GM18498 (cell line): Measurements from ENCODE around the gene TANGO2.

Experiments
- ATAC-seq: cut with Tn5 transposase; IDR thresholded peaks from one replicate; pipeline ENCODE4 v1.9.1; 2021; ENCODE audit warnings: mild to moderate bottlenecking, moderate library complexity; ENCODE audit not compliant: unreplicated experiment

Gene TANGO2

DNA sequence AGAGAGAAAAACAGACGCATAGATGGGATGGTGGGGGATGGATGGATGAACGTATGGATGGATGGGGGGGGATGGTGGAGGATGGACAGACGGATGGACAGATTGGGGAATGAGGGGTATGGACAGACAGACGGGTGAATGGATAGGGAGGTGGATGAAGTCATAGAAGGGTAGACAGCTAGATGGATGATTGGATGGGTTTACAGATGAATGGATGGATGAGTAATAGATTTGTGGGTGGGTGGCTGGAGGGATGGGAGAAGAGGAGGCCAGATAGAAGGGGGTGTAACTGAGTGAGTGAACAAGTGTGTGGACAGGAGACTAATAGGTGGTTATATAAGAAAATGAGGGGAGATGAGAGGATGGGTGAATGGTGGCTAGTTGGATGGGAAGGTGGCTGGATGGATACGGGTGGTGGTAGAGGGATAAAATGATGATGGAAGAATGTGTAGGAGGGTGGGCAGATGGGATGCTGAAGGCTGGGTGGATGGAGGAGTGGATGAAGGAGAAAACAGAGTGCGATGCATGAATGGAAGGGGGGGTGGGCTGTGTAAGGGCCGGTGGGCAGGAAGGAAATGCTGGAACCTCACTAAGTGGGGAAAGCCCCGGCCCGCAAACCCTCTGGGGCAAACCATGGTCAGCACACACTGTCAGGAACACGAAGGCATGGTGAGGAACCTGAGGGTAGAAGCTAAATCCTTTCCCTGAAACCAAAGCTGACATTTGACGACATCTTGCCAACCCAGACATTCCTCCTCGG, 25.9 kb upstream of the TANGO2 start:
- ATAC-seq: no peak

- ATAC-seq: no peak
Measured at GRCh38 chr22:19995611-19996339, 25.1 kb upstream of the TANGO2 start.

GRCh38 chr22:19996694-19997384, 24.1 kb upstream of the TANGO2 start:
- no peak for ATAC-seq

DNA sequence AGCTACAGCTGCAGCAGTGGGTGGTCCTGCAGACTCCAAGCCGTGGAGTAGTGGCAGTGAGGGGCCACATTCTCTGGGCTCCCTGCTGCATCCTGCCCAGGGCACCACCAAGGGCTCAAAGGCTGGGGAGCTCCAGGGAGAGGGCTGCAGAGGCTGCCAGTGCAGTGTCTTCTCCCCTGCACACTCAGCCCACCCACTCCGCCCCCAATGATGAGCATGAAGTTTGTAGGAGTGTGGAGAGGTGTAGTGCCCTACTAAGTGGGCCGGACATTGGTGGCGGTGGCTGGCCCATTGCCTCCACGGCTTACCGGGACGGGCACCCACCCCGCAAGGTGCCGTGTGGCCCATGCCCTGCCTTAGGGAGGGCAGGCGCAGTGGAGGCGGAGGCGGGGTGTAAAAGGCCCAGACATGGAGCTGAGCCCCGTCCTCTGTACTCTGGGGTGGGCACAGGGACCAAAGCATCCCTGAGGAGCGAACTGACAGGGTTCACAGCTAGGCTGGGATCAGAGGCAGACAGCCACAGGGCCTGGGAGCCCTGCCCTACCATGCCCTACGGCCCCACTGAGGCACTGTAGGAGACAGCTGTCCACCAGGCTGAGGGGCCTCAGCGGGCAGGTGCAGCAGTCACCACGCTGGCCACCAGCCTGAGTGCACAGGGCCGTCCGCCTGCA, 23.2 kb upstream of the TANGO2 start:
- ATAC-seq: no peak

DNA sequence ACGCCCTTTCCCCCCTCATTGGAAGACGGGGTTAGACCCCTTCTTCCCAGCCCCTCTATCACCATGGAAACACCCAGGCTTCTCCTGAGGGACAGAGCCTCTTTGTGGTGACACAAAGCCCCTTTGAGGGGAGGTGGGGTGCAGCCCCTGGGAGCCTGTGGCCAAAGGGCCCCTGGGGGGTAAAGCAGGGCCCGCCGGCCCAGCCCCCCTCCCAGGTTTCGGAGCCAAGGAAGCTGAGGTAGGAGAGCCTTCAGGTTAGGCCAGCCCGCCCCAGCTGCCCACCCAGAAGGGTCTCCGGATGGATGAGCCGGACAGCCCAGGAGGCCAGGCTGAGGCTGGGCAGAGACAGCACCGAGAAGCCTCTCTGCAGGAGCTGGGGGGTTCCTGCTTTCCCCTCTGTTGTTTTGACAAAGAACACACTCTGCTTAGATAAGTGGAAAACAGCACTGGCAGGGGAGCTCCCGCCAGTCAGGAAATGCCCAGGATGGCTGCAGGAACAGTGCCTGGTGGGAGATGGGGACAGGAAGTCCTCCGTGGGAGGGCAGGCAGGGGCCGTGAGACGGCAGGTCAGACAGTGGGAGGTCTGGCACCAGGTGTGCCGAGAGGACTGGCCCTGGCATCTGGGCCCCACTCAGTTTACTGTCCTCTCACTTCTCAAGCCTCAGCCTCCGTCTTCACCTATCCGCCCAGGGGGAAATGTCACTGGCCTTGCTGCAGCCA, 22.5 kb upstream of the TANGO2 start:
- ATAC-seq: no peak

- no peak for ATAC-seq
Measured at GRCh38 chr22:19998991-19999820, 21.7 kb upstream of the TANGO2 start.

DNA sequence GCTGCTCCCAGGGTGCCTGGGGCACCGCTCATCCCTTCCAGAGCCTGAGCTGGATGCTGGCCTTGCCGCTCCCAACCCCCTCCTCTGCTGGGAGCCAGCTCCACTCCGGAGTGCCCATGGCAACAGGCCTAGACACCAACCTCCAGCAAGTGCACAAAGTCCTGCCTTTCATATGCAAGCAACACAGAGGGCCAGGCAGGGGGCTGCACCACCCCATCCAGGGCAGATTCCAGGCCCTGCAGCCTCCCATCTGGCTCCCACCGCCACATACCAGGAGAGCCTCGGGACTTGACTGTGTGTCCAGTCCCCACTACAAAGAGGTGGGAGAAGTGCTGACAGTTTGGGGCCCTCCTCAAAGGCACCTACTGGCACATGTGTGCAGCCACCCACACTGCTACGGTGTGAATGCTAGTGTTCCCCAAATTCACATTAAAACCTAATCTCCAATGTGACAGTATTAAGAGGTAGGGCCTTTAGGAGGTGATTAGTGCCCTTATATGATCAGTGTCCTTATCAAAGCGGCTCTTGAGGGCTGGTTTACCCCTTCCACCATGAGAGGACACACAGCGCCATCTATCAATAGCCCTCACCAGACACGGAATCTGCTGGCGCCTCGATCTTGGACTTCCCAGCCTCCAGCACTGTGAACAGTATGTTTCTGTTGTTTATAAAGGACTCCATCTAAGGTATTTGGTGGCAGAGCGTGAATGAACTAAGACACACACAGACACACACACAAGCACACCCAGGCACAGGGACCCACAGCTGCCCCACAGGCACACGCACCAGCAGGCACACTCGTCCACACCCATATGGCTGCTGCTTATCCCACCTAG, 20.4 kb upstream of the TANGO2 start:
- ATAC-seq: no peak

- no peak for ATAC-seq
Measured at GRCh38 chr22:20001082-20001638, 19.8 kb upstream of the TANGO2 start.

GRCh38 chr22:20002128-20002527, 18.8 kb upstream of the TANGO2 start:
- ATAC-seq: no peak

GRCh38 chr22:20002636-20003035, 18.3 kb upstream of the TANGO2 start:
- no peak for ATAC-seq

- no peak for ATAC-seq
Measured at GRCh38 chr22:20003304-20003703, 17.6 kb upstream of the TANGO2 start.

GRCh38 chr22:20004464-20004863, 16.4 kb upstream of the TANGO2 start:
- ATAC-seq: no peak

- no peak for ATAC-seq
Measured at GRCh38 chr22:20008221-20008995, 12.5 kb upstream of the TANGO2 start.

DNA sequence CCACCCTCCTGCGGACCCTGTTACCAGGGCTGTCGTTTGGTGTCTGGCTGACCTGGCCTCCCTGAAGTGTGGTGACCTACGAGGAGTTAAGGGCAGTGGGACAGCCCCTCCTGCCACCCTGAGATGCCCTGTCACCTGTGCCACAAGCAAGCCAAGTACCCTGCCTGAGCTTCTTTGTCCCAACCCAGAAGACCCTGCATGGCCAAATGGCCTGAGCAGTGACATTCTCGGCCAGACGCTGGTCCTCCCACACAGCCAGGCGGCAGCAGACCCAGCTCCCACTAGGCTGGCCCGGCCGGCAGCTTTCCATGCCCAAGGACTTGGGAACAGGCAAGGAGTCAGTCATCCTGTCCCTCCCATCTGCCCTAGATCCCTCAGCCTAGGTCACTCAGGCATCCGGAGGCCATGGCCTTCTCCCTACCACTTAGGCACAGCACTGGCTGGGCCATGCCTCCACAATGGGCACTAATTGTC, 11.9 kb upstream of the TANGO2 start:
- ATAC-seq: no peak

- ATAC-seq: no peak
Measured at GRCh38 chr22:20009582-20010306, 11.2 kb upstream of the TANGO2 start.

- no peak for ATAC-seq
Measured at GRCh38 chr22:20010307-20011122, 10.4 kb upstream of the TANGO2 start.
